MM.1S (cell line): ENCODE measurements around the gene INHBE.

Experiments
- CTCF ChIP-seq: fragments of 300-600 bp; sonication (generic); IDR thresholded peaks from 2 replicates; pipeline ENCODE4 v1.5.1; 2016; ENCODE audit warnings: antibody characterized with exemption, low read length, mixed read lengths
- EZH2phosphoT487 ChIP-seq: fragments of 300-600 bp; sonication (generic); IDR thresholded peaks from 2 replicates; pipeline ENCODE4 v1.6.1; 2018; ENCODE audit warnings: antibody characterized with exemption, low read length

DNA sequence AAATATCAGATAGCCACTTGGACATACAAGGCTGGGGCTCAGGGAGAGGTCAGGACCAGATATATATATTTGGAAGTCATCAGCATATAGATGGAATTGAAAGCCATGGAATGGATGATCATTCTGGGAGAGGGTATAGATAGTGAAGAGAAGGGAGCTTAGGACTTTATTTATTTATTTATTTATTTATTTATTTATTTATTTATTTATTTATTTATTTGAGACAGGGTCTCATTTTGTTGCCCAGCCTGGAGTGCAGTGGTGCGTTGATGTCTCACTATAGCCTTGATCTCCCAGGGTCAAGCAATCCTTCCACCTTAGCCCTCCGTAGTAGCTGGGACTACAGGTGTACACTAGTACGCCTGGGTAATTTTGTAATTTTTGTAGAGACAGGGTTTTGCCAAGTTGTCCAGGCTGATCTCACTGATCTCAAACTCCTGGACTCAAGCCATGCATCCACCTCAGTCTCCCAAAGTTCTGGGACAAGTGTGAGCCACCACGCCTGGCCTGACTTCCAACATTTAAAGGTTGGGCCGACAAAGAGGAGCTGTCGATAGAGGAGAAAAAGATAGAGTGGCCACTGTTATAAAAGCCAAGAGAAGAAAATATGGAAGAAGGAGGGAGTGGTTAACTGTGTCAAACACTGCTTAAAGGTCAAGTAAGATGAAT is 8.7 kb upstream of the INHBE start:
- no peak for TF ChIP-seq CTCF
- TF ChIP-seq EZH2phosphoT487 = no peak
